ENCODE results near the gene ZBTB8A. TPM values are rescaled to one million over a fixed set of nuclear protein-coding genes. Genes with fewer than 3 reads are reported as not detected.
"Not testable (repeated sequence)": the region's sequence is repeated elsewhere in the genome, so short reads cannot be mapped to it uniquely, and the experiment has no call there.

Gene ZBTB8A
- total RNA-seq, 1 experiment from 2014 or later, result 11.5 TPM

DNA sequence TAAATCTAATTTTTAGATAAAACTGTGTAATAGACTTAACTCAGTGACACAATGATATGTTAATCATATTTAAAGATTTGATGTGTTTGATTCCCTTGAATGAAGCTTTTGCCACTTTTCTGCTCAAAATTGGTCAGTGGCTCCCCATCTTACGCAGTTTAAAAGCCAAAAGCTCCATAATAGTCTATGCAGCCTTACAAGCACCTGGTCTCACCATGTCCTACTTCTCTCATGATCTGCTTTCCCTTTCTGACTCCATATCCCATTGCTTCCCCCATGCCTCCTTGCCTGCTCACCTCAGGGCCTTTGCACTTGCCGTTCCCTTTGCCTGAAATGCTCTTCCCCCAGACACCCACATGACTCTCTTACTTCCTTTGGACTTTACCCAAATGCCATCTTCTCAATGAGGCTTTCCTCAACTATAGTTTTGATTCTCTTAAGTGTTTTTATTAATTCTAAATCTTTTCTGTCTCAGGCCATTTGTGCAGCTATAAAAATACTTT is 1.9 kb downstream of the ZBTB8A start:
- ChIA-PET CTCF (interaction anchor here (0.6 kb wide), 1 partner anchor 335 kb away, joined by 3 read pairs; no protein-coding TSS in a partner anchor), POLR2A (interaction anchor here (0.7 to 1.3 kb wide), 3 partner anchors 96 to 147 kb away, joined by 3 to 4 read pairs (median 4); partner anchors contain the start of genes BSDC1 and RBBP4)
- no peak for DNase-seq (ENCODE audit: unreplicated experiment)
- Mint-ChIP-seq H3K4me3 (ENCODE audit: unreplicated experiment) (peak overlapping the region; percentile 82), H3K36me3 (ENCODE audit: insufficient read depth, unreplicated experiment) (peaks cover 10% of the 10 kb centered on the region), H3K4me1 (ENCODE audit: insufficient read depth, unreplicated experiment) (peaks cover 24% of the 10 kb centered on the region), H3K27ac (ENCODE audit: low read depth, unreplicated experiment) (peak overlapping the region; percentile 19), H3K27me3 (ENCODE audit: insufficient read depth, unreplicated experiment) (no peaks in the 10 kb centered on the region), H3K9me3 (ENCODE audit: unreplicated experiment) (no peaks in the 10 kb centered on the region)
- BruUV-seq (replicated peaks), result no TSS peak
- TF ChIP-seq, protein P1, sequence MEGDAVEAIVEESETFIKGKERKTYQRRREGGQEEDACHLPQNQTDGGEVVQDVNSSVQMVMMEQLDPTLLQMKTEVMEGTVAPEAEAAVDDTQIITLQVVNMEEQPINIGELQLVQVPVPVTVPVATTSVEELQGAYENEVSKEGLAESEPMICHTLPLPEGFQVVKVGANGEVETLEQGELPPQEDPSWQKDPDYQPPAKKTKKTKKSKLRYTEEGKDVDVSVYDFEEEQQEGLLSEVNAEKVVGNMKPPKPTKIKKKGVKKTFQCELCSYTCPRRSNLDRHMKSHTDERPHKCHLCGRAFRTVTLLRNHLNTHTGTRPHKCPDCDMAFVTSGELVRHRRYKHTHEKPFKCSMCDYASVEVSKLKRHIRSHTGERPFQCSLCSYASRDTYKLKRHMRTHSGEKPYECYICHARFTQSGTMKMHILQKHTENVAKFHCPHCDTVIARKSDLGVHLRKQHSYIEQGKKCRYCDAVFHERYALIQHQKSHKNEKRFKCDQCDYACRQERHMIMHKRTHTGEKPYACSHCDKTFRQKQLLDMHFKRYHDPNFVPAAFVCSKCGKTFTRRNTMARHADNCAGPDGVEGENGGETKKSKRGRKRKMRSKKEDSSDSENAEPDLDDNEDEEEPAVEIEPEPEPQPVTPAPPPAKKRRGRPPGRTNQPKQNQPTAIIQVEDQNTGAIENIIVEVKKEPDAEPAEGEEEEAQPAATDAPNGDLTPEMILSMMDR (IDR thresholded peaks at IDR 0.05; ENCODE audit: unreplicated experiment), result no peak
- intact Hi-C loops (cut with micrococcal nuclease), result no loop called here

GRCh38 chr1:32546611-32547010 is 7.4 kb downstream of the ZBTB8A start:
- no peaks in the 10 kb centered on the region for H3K27me3 Mint-ChIP-seq (ENCODE audit: insufficient read depth, unreplicated experiment)
- no peak overlapping the region for H3K27ac Mint-ChIP-seq (ENCODE audit: low read depth, unreplicated experiment)
- ChIA-PET CTCF (interaction anchor here (0.6 kb wide), 1 partner anchor 15 kb away, joined by 3 read pairs; no protein-coding TSS in a partner anchor), POLR2A (no interaction called here)
- BruUV-seq (replicated peaks), result no TSS peak
- no peak for DNase-seq (ENCODE audit: unreplicated experiment)
- H3K9me3 Mint-ChIP-seq (ENCODE audit: unreplicated experiment), result no peaks in the 10 kb centered on the region
- TF ChIP-seq, protein P1 (IDR thresholded peaks at IDR 0.05; ENCODE audit: unreplicated experiment), result no peak
- peaks cover 6% of the 10 kb centered on the region for H3K4me1 Mint-ChIP-seq (ENCODE audit: insufficient read depth, unreplicated experiment)
- no peak overlapping the region for H3K4me3 Mint-ChIP-seq (ENCODE audit: unreplicated experiment)
- H3K36me3 Mint-ChIP-seq (ENCODE audit: insufficient read depth, unreplicated experiment), result peaks cover 5% of the 10 kb centered on the region
- intact Hi-C loops (cut with micrococcal nuclease), result no loop called here

DNA sequence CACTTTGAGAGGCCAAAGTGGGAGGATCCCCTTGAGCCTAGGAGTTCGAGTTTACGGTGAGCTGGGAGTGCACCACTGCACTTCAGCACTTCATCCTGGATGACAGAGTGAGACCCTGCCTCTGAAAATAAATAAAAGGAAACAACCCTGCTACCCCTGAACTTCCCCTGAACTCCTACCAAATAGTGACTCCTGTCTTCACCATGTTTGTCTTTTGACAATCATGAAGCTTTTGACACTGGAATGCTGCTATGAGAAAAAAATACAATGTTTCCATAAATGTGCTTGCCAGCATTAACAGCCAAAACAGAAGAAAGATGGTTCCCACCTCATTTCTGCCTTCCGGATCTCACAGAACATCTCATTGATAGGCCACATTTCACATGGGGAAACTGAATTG is 10.4 kb downstream of the ZBTB8A start:
- no TSS peak for BruUV-seq (replicated peaks)
- Mint-ChIP-seq H3K27ac (ENCODE audit: low read depth, unreplicated experiment) (no peak overlapping the region), H3K36me3 (ENCODE audit: insufficient read depth, unreplicated experiment) (peaks cover 17% of the 10 kb centered on the region), H3K4me3 (ENCODE audit: unreplicated experiment) (no peak overlapping the region), H3K27me3 (ENCODE audit: insufficient read depth, unreplicated experiment) (no peaks in the 10 kb centered on the region), H3K4me1 (ENCODE audit: insufficient read depth, unreplicated experiment) (peaks cover 6% of the 10 kb centered on the region), H3K9me3 (ENCODE audit: unreplicated experiment) (no peaks in the 10 kb centered on the region)
- CTCF ChIA-PET, result interaction anchor here (0.7 kb wide), 1 partner anchor 43 kb away, joined by 4 read pairs; no protein-coding TSS in a partner anchor
- POLR2A ChIA-PET, result no interaction called here
- no peak for DNase-seq (ENCODE audit: unreplicated experiment)
- intact Hi-C loops (cut with micrococcal nuclease), result no loop called here
- TF ChIP-seq, protein P1 (IDR thresholded peaks at IDR 0.05; ENCODE audit: unreplicated experiment), result no peak

DNA sequence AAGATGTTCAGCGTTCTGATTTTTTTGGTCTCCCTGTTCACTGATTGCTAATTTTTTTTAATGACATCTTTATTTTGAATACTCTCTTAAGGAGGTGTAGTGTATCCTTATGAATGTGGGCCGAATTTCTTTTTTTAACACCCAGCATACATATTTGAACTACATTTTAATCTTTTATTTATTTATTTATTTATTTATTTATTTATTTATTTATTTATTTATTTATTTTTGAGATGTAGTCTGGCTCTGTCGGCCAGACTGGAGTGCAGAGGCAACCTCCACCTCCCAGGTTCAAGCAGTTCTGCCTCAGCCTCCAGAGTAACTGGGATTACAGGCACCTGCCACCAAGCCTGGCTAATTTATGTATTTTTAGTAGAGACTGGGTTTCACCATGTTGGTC is 15.1 kb downstream of the ZBTB8A start:
- intact Hi-C loops (cut with micrococcal nuclease), result no loop called here
- BruUV-seq (replicated peaks), result no TSS peak
- no peaks in the 10 kb centered on the region for H3K27me3 Mint-ChIP-seq (ENCODE audit: insufficient read depth, unreplicated experiment)
- no peaks in the 10 kb centered on the region for H3K4me1 Mint-ChIP-seq (ENCODE audit: insufficient read depth, unreplicated experiment)
- CTCF ChIA-PET, result no interaction called here
- peaks cover 48% of the 10 kb centered on the region for H3K36me3 Mint-ChIP-seq (ENCODE audit: insufficient read depth, unreplicated experiment)
- H3K4me3 Mint-ChIP-seq (ENCODE audit: unreplicated experiment), result no peak overlapping the region
- TF ChIP-seq, protein P1 (IDR thresholded peaks at IDR 0.05; ENCODE audit: unreplicated experiment), result no peak
- H3K9me3 Mint-ChIP-seq (ENCODE audit: unreplicated experiment), result no peaks in the 10 kb centered on the region
- POLR2A ChIA-PET, result no interaction called here
- no peak for DNase-seq (ENCODE audit: unreplicated experiment)
- no peak overlapping the region for H3K27ac Mint-ChIP-seq (ENCODE audit: low read depth, unreplicated experiment)

DNA sequence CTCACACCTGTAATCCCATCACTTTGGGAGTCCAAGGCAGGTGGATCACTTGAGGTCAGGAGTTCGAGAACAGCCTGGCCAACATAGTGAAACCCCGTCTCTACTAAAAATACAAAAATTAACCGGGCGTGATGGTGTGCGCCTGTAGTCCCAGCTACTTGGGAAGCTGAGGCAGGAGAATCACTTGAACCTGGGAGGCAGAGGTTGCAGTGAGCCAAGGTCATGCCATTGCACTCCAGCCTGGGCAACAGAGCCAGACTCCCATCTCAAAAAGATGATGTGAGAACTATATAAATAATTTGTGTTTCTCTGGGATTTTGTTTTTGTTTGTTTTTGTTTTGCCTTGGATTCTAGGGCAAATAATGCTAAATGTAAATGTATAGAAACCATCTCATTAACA is 17.8 kb downstream of the ZBTB8A start:
- H3K4me3 Mint-ChIP-seq (ENCODE audit: unreplicated experiment); BruUV-seq (replicated peaks); H3K27ac Mint-ChIP-seq (ENCODE audit: low read depth, unreplicated experiment); H3K4me1 Mint-ChIP-seq (ENCODE audit: insufficient read depth, unreplicated experiment); intact Hi-C loops (cut with micrococcal nuclease); H3K27me3 Mint-ChIP-seq (ENCODE audit: insufficient read depth, unreplicated experiment); CTCF ChIA-PET; POLR2A ChIA-PET; DNase-seq (ENCODE audit: unreplicated experiment); H3K9me3 Mint-ChIP-seq (ENCODE audit: unreplicated experiment): not testable (repeated sequence)
- H3K36me3 Mint-ChIP-seq (ENCODE audit: insufficient read depth, unreplicated experiment), result peaks cover 65% of the 10 kb centered on the region
